ENCODE data around the gene SPTSSB.

DNA sequence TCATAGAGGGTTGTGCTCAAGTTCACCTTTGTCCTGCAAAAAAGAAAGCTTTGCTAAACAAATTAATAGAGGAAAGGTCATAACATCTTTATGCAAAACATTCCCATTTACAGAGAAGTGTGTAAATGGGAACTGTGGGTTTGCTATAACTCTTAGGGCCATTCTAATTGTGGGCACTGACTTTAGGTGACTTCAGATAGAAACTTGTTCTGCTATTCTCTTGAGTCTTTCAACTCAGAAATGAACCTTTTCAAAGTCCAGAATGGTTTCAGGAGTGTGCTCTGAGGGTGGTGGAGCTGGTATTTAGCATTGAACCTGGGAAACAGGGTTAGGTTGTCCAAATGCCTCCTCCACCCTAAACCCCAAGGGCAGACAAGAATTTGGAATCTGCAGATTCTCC is 34.0 kb downstream of the SPTSSB start:
- TF ChIP-seq, protein P1, sequence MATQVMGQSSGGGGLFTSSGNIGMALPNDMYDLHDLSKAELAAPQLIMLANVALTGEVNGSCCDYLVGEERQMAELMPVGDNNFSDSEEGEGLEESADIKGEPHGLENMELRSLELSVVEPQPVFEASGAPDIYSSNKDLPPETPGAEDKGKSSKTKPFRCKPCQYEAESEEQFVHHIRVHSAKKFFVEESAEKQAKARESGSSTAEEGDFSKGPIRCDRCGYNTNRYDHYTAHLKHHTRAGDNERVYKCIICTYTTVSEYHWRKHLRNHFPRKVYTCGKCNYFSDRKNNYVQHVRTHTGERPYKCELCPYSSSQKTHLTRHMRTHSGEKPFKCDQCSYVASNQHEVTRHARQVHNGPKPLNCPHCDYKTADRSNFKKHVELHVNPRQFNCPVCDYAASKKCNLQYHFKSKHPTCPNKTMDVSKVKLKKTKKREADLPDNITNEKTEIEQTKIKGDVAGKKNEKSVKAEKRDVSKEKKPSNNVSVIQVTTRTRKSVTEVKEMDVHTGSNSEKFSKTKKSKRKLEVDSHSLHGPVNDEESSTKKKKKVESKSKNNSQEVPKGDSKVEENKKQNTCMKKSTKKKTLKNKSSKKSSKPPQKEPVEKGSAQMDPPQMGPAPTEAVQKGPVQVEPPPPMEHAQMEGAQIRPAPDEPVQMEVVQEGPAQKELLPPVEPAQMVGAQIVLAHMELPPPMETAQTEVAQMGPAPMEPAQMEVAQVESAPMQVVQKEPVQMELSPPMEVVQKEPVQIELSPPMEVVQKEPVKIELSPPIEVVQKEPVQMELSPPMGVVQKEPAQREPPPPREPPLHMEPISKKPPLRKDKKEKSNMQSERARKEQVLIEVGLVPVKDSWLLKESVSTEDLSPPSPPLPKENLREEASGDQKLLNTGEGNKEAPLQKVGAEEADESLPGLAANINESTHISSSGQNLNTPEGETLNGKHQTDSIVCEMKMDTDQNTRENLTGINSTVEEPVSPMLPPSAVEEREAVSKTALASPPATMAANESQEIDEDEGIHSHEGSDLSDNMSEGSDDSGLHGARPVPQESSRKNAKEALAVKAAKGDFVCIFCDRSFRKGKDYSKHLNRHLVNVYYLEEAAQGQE (IDR thresholded peaks at IDR 0.05; ENCODE audit: low read depth): no peak
- TF ChIP-seq, protein P2, sequence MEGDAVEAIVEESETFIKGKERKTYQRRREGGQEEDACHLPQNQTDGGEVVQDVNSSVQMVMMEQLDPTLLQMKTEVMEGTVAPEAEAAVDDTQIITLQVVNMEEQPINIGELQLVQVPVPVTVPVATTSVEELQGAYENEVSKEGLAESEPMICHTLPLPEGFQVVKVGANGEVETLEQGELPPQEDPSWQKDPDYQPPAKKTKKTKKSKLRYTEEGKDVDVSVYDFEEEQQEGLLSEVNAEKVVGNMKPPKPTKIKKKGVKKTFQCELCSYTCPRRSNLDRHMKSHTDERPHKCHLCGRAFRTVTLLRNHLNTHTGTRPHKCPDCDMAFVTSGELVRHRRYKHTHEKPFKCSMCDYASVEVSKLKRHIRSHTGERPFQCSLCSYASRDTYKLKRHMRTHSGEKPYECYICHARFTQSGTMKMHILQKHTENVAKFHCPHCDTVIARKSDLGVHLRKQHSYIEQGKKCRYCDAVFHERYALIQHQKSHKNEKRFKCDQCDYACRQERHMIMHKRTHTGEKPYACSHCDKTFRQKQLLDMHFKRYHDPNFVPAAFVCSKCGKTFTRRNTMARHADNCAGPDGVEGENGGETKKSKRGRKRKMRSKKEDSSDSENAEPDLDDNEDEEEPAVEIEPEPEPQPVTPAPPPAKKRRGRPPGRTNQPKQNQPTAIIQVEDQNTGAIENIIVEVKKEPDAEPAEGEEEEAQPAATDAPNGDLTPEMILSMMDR (IDR thresholded peaks at IDR 0.05 in 2 of 3, conservative IDR thresholded peaks at IDR 0.05 in 1 of 3; ENCODE audit: borderline replicate concordance in 1 of 3, insufficient read depth in 1 of 3, low read depth in 2 of 3, low read length in 2 of 3): no peak
